Neural cell (in vitro differentiated cells): ENCODE data around the gene ACY1.

ENCODE experiments used
- EP300 ChIP-seq: fragments of 450-650 bp; conservative IDR thresholded peaks from 2 replicates; pipeline ENCODE4 v1.6.1; 2014; ENCODE audit warnings: antibody characterized with exemption, mild to moderate bottlenecking, moderate library complexity; ENCODE audit not compliant: poor library complexity, severe bottlenecking
- EZH2 ChIP-seq: fragments of 200-600, 300-800 bp; shearing (Covaris generic), sonication (generic); IDR thresholded peaks from 2 replicates; pipeline ENCODE4 v1.6.1; 2014; ENCODE audit warnings: antibody characterized with exemption, low read length, borderline replicate concordance, mild to moderate bottlenecking; ENCODE audit not compliant: insufficient read depth, poor library complexity, severe bottlenecking
- RAD21 ChIP-seq: fragments of 450-650 bp; conservative IDR thresholded peaks from 2 replicates; pipeline ENCODE4 v1.6.1; 2014; ENCODE audit warnings: antibody characterized with exemption, mild to moderate bottlenecking, moderate library complexity
- SMC3 ChIP-seq: fragments of 450-650 bp; conservative IDR thresholded peaks from 2 replicates; pipeline ENCODE4 v1.6.1; 2014; ENCODE audit warnings: antibody characterized with exemption, mild to moderate bottlenecking, moderate library complexity; ENCODE audit not compliant: poor library complexity
- TF ChIP-seq, protein P1 (sequence below): fragments of 450-650 bp; IDR thresholded peaks from 2 replicates; pipeline ENCODE4 v1.5.1; 2014; ENCODE audit warnings: antibody characterized with exemption, mild to moderate bottlenecking, moderate library complexity; ENCODE audit not compliant: poor library complexity, severe bottlenecking
- TF ChIP-seq, protein P2 (sequence below): IDR thresholded peaks from 2 replicates; pipeline ENCODE4 v1.6.1; 2012; ENCODE audit warnings: borderline replicate concordance

- peak; percentile 20 for TF ChIP-seq SMC3
- TF ChIP-seq, protein P1, sequence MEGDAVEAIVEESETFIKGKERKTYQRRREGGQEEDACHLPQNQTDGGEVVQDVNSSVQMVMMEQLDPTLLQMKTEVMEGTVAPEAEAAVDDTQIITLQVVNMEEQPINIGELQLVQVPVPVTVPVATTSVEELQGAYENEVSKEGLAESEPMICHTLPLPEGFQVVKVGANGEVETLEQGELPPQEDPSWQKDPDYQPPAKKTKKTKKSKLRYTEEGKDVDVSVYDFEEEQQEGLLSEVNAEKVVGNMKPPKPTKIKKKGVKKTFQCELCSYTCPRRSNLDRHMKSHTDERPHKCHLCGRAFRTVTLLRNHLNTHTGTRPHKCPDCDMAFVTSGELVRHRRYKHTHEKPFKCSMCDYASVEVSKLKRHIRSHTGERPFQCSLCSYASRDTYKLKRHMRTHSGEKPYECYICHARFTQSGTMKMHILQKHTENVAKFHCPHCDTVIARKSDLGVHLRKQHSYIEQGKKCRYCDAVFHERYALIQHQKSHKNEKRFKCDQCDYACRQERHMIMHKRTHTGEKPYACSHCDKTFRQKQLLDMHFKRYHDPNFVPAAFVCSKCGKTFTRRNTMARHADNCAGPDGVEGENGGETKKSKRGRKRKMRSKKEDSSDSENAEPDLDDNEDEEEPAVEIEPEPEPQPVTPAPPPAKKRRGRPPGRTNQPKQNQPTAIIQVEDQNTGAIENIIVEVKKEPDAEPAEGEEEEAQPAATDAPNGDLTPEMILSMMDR, result no peak
- peak; percentile 22 for TF ChIP-seq EP300
- TF ChIP-seq, protein P2, sequence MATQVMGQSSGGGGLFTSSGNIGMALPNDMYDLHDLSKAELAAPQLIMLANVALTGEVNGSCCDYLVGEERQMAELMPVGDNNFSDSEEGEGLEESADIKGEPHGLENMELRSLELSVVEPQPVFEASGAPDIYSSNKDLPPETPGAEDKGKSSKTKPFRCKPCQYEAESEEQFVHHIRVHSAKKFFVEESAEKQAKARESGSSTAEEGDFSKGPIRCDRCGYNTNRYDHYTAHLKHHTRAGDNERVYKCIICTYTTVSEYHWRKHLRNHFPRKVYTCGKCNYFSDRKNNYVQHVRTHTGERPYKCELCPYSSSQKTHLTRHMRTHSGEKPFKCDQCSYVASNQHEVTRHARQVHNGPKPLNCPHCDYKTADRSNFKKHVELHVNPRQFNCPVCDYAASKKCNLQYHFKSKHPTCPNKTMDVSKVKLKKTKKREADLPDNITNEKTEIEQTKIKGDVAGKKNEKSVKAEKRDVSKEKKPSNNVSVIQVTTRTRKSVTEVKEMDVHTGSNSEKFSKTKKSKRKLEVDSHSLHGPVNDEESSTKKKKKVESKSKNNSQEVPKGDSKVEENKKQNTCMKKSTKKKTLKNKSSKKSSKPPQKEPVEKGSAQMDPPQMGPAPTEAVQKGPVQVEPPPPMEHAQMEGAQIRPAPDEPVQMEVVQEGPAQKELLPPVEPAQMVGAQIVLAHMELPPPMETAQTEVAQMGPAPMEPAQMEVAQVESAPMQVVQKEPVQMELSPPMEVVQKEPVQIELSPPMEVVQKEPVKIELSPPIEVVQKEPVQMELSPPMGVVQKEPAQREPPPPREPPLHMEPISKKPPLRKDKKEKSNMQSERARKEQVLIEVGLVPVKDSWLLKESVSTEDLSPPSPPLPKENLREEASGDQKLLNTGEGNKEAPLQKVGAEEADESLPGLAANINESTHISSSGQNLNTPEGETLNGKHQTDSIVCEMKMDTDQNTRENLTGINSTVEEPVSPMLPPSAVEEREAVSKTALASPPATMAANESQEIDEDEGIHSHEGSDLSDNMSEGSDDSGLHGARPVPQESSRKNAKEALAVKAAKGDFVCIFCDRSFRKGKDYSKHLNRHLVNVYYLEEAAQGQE, result no peak
- TF ChIP-seq RAD21, result no peak
- TF ChIP-seq EZH2, result no peak
Measured at GRCh38 chr3:52005571-52005986, 22.2 kb downstream of the ACY1 start.
